Adrenal gland (tissue), 5 donors: ENCODE data around the gene COX6B1.

ENCODE experiments used
- POLR2A ChIP-seq, 2 donors: fragments of 450-650 bp; IDR thresholded peaks; one replicate each; pipeline ENCODE4 v1.6.1; 2017; ENCODE audit warnings: antibody characterized with exemption in 2 of 2, mild to moderate bottlenecking in 2 of 2, moderate library complexity in 1 of 2
- TF ChIP-seq, protein P1 (sequence below), 6 experiments: fragments of 450-650 bp in 4 of 6; fragments of 200-600 bp in 2 of 6; sonication (generic) in 1 of 6; IDR thresholded peaks; 1 replicate in 5 of 6; 2 replicates in 1 of 6; pipeline versions ENCODE4 v1.5.1 to v1.8.0; 2016 to 2021; ENCODE audit warnings: antibody characterized with exemption in 6 of 6, mild to moderate bottlenecking in 2 of 6, moderate library complexity in 1 of 6
- donor health status: DM: no; HTN: no; CAD: no.

GRCh38 chr19:35692010-35692409 lies 43.9 kb downstream of the COX6B1 start:
- TF ChIP-seq, protein P1, sequence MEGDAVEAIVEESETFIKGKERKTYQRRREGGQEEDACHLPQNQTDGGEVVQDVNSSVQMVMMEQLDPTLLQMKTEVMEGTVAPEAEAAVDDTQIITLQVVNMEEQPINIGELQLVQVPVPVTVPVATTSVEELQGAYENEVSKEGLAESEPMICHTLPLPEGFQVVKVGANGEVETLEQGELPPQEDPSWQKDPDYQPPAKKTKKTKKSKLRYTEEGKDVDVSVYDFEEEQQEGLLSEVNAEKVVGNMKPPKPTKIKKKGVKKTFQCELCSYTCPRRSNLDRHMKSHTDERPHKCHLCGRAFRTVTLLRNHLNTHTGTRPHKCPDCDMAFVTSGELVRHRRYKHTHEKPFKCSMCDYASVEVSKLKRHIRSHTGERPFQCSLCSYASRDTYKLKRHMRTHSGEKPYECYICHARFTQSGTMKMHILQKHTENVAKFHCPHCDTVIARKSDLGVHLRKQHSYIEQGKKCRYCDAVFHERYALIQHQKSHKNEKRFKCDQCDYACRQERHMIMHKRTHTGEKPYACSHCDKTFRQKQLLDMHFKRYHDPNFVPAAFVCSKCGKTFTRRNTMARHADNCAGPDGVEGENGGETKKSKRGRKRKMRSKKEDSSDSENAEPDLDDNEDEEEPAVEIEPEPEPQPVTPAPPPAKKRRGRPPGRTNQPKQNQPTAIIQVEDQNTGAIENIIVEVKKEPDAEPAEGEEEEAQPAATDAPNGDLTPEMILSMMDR (IDR thresholded peaks at IDR 0.05), result no peak
- no peak for TF ChIP-seq POLR2A (IDR thresholded peaks at IDR 0.05)
